K562 (cell line): ENCODE data around the gene GABRB2. TPM values are rescaled to one million over a fixed set of nuclear protein-coding genes. Genes with fewer than 3 reads are reported as not detected.

Source experiments
- ATAC-seq: fragments of 200-7000 bp; cut with Tn5 transposase; 3 replicates; pipeline ENCODE4 v1.9.1; 2020; ENCODE audit warnings: moderate library complexity
- BruUV-seq: library from RNA; stranded (reverse); fragments of 400-500 nt; replicated peaks from 2 replicates; lab custom pipeline; 2021; lab: Mats Ljungman, UMichigan
- CTCF ChIA-PET: fragments of 300-600 bp; formaldehyde crosslinking; extraction: SDS; loops from one replicate; lab custom pipeline; 2021; ENCODE audit warnings: low intra/inter-chr PET ratio; lab: Yijun Ruan, JAX
- POLR2A ChIA-PET: fragments of 300-600, 350-650 bp; sonication (Branson Sonifier 250); formaldehyde crosslinking; extraction: SDS; loops from one replicate; lab custom pipeline; 2021; ENCODE audit warnings: antibody characterized with exemption, inconsistent platforms; lab: Yijun Ruan, JAX
- DNase-seq, 4 experiments: peaks; one replicate each; pipeline versions ENCODE4 v3.0.0 to v3.0.0-alpha.2; 2011 to 2018; ENCODE audit warnings: low spot score in 3 of 4, mixed read lengths in 3 of 4; ENCODE audit errors: extremely low read depth in 1 of 4
- FAIRE-seq: peaks from 2 replicates; lab custom pipeline; 2011; peaks lifted over from hg19 to GRCh38; lab: Jason Lieb, UNC
- H2AFZ ChIP-seq: 2 replicates; pipeline ENCODE4 v1.6.0; 2011; ENCODE audit warnings: low read depth, low read length, control low read depth, inconsistent platforms
- H3K27ac ChIP-seq: fragments of 200-600 bp; 3 replicates; pipeline ENCODE4 v1.8.0; 2011; ENCODE audit warnings: low read depth, mild to moderate bottlenecking, control low read depth, inconsistent platforms, low read length, moderate library complexity, mixed read lengths; ENCODE audit errors: extremely low read depth
- H3K27me3 ChIP-seq, 2 experiments: fragments of 300-600 bp in 1 of 2; 2 replicates in 1 of 2; 3 replicates in 1 of 2; pipeline versions ENCODE4 v1.6.0 to v1.8.0; 2011; ENCODE audit warnings: inconsistent platforms in 2 of 2, low read length in 2 of 2, mild to moderate bottlenecking in 1 of 2, mixed read lengths in 1 of 2, moderate library complexity in 1 of 2; ENCODE audit not compliant: control insufficient read depth in 2 of 2, insufficient read depth in 2 of 2
- H3K36me3 ChIP-seq: fragments of 300-600 bp; 3 replicates; pipeline ENCODE4 v1.8.0; 2011; ENCODE audit warnings: mild to moderate bottlenecking, low read length, inconsistent platforms; ENCODE audit not compliant: control insufficient read depth, insufficient read depth
- H3K4me1 ChIP-seq, 2 experiments: fragments of 200-600 bp in 1 of 2; replicated peaks in 1 of 2; 2 replicates in 1 of 2; 3 replicates in 1 of 2; pipeline versions ENCODE4 v1.5.1 to v1.8.0; 2011; ENCODE audit warnings: inconsistent platforms in 2 of 2, low read length in 2 of 2, mild to moderate bottlenecking in 1 of 2, mixed read lengths in 1 of 2, moderate library complexity in 1 of 2; ENCODE audit not compliant: control insufficient read depth in 2 of 2, insufficient read depth in 2 of 2
- H3K4me2 ChIP-seq: 2 replicates; pipeline ENCODE4 v1.6.1; 2011; ENCODE audit warnings: low read length, control low read depth, inconsistent platforms, mixed read lengths; ENCODE audit not compliant: insufficient read depth
- H3K4me3 ChIP-seq: fragments of 200-600 bp; sonication (generic), shearing (Covaris generic); 2 replicates; pipeline ENCODE4 v1.5.1; 2016; ENCODE audit warnings: control low read depth, inconsistent platforms
- H3K79me2 ChIP-seq: fragments of 200-600 bp; 3 replicates; pipeline ENCODE4 v1.8.0; 2011; ENCODE audit warnings: low read length, inconsistent platforms; ENCODE audit not compliant: control insufficient read depth, insufficient read depth
- H3K9ac ChIP-seq, 2 experiments: 2 replicates each; pipeline versions ENCODE4 v1.6.0 to v1.6.1; 2011; ENCODE audit warnings: low read depth in 2 of 2, low read length in 2 of 2, control low read depth in 1 of 2, inconsistent platforms in 1 of 2, mild to moderate bottlenecking in 1 of 2, mixed read lengths in 1 of 2; ENCODE audit not compliant: insufficient read depth in 1 of 2
- H3K9me1 ChIP-seq: one replicate; pipeline ENCODE4 v1.6.0; 2011; ENCODE audit warnings: inconsistent platforms, mild to moderate bottlenecking, low read length, moderate library complexity; ENCODE audit not compliant: control insufficient read depth, insufficient read depth
- H3K9me3 ChIP-seq: replicated peaks from 2 replicates; pipeline ENCODE4 v1.5.1; 2011; ENCODE audit warnings: low read depth, low read length, inconsistent platforms; ENCODE audit not compliant: control insufficient read depth, insufficient read depth
- H4K20me1 ChIP-seq: replicated peaks from 2 replicates; pipeline ENCODE4 v1.6.1; 2011; ENCODE audit warnings: low read length, inconsistent platforms, mixed read lengths; ENCODE audit not compliant: control insufficient read depth, insufficient read depth
- ARID2 ChIP-seq: fragments of 450-650 bp; IDR thresholded peaks from 2 replicates; pipeline ENCODE4 v1.6.1; 2017; ENCODE audit warnings: antibody characterized with exemption, mild to moderate bottlenecking
- CHD4 ChIP-seq: fragments of 200-600 bp; sonication (generic); IDR thresholded peaks from 3 replicates; pipeline ENCODE4 v1.6.1; 2012; ENCODE audit warnings: low read depth, mild to moderate bottlenecking, mixed read lengths, low read length, inconsistent platforms; ENCODE audit not compliant: insufficient read depth, insufficient replicate concordance, poor library complexity, severe bottlenecking
- CXXC5 ChIP-seq: fragments of 250-450 bp; sonication (Bioruptor Pico); IDR thresholded peaks from 2 replicates; pipeline ENCODE4 v1.8.0; 2022; ENCODE audit warnings: inconsistent platforms, mild to moderate bottlenecking, moderate library complexity
- E2F3 ChIP-seq: fragments of 250-450 bp; sonication (Bioruptor Pico); IDR thresholded peaks from 2 replicates; pipeline ENCODE4 v1.4.0; 2020; ENCODE audit warnings: mild to moderate bottlenecking
- GATAD2A ChIP-seq: fragments of 450-650 bp; IDR thresholded peaks from 2 replicates; pipeline ENCODE4 v1.6.1; 2017
- HSF4 ChIP-seq: fragments of 250-450 bp; sonication (Bioruptor Pico); IDR thresholded peaks from 2 replicates; pipeline ENCODE4 v2.1.2; 2022; ENCODE audit warnings: mild to moderate bottlenecking, moderate library complexity, borderline replicate concordance
- L3MBTL2 ChIP-seq: fragments of 450-650 bp; IDR thresholded peaks from 2 replicates; pipeline ENCODE4 v1.6.1; 2016; ENCODE audit warnings: mild to moderate bottlenecking, moderate library complexity
- LCOR ChIP-seq: sonication (generic); formaldehyde crosslinking; IDR thresholded peaks from 2 replicates; pipeline ENCODE4 v1.8.0; 2022; ENCODE audit warnings: mild to moderate bottlenecking, missing genetic modification reagents
- MAFG ChIP-seq: fragments of 450-650 bp; conservative IDR thresholded peaks from 2 replicates; pipeline ENCODE4 v1.6.1; 2016; ENCODE audit warnings: missing genetic modification characterization, missing compliant biosample characterization
- RUNX1 ChIP-seq: sonication (generic); IDR thresholded peaks from 2 replicates; pipeline ENCODE4 v1.6.1; 2016; ENCODE audit warnings: antibody characterized with exemption, low read depth
- SP2 ChIP-seq: IDR thresholded peaks from 2 replicates; pipeline ENCODE4 v1.6.1; 2011; ENCODE audit warnings: mild to moderate bottlenecking, low read depth, low read length, moderate library complexity; ENCODE audit not compliant: poor library complexity, severe bottlenecking; ENCODE audit errors: extremely low read depth
- TAF7 ChIP-seq: fragments of 450-650 bp; IDR thresholded peaks from 2 replicates; pipeline ENCODE4 v1.6.1; 2016; ENCODE audit warnings: missing genetic modification characterization, missing compliant biosample characterization
- ZBED1 ChIP-seq: IDR thresholded peaks from 2 replicates; pipeline ENCODE4 v1.6.1; 2014
- ZNF395 ChIP-seq: fragments of 200-800 bp; sonication (Bioruptor generic); IDR thresholded peaks from 2 replicates; pipeline ENCODE4 v1.6.1; 2017; ENCODE audit warnings: missing genetic modification characterization, missing compliant biosample characterization
- ZNF407 ChIP-seq: fragments of 450-650 bp; IDR thresholded peaks from 2 replicates; pipeline ENCODE4 v1.6.1; 2016; ENCODE audit warnings: low read depth
- ZNF830 ChIP-seq: fragments of 250-450 bp; sonication (Bioruptor Pico); IDR thresholded peaks from 2 replicates; pipeline ENCODE4 v1.5.0; 2021; ENCODE audit warnings: mild to moderate bottlenecking
- WGBS: fragments of 100-300 bp; shearing (Covaris generic); methylation state at CpG from one replicate; pipeline ENCODE4 v1.1.6; 2016; ENCODE audit warnings: low coverage, mixed read lengths; ENCODE audit not compliant: insufficient coverage; ENCODE audit errors: missing lambda C conversion rate; 5-methylcytosine and 5-hydroxymethylcytosine counted together
- in situ Hi-C: fragments of 300-500 bp; cut with MboI; formaldehyde crosslinking; loops from 4 replicates; pipeline ENCODE4 v1.15.0; 2018; ENCODE audit warnings: inconsistent platforms, mixed read lengths
- intact Hi-C: fragments of 100-400 bp; cut with micrococcal nuclease; formaldehyde crosslinking; loops from 2 replicates; pipeline ENCODE4 v1.14.2; 2022
- polyA plus RNA-seq, 8 experiments: library from polyadenylated mRNA; depleted of rRNA in 4 of 8; stranded (reverse) in 5 of 8; unstranded in 3 of 8; fragments of >200 nt; fragmentation: Nextera tagmentation in 2 of 8; fragmentation: Illumina TruSeq in 1 of 8; extraction: Ambion mirVana in 2 of 8; extraction: Trizol in 1 of 8; gene quantifications; 2 replicates each; pipeline versions ENCODE4 v1.2.1 to v1.2.3, GENCODE V29; 2011 to 2014; ENCODE audit warnings: inconsistent platforms in 1 of 8, missing spikeins in 1 of 8
- total RNA-seq, 7 experiments: library from RNA; depleted of rRNA in 6 of 7; stranded (reverse); fragments of >200 nt in 6 of 7; fragmentation: Illumina TruSeq in 2 of 7; extraction: Trizol in 2 of 7; gene quantifications; 2 replicates each; pipeline versions ENCODE4 v1.2.1 to v1.2.3, GENCODE V29; 2011 to 2021; ENCODE audit warnings: low replicate concordance in 1 of 7

Gene GABRB2
- total and polyA plus RNA-seq, 9 of the 15 experiments (the other 6 are each of a cell fraction or from before 2014, with no cell fraction given) = not detected

GRCh38 chr5:161266954-161267353 is 279.6 kb downstream of the GABRB2 start:
- no peak overlapping the region for H3K4me2 ChIP-seq
- no peaks in the 10 kb centered on the region for H3K79me2 ChIP-seq
- H3K9me3 ChIP-seq = no peaks in the 10 kb centered on the region
- H3K4me3 ChIP-seq = no peak overlapping the region
- in situ Hi-C loops (no loop called here), intact Hi-C loops (no loop called here)
- H2AFZ ChIP-seq = no peak overlapping the region
- 0% methylated on average over 1 of the region's 1 CpG for WGBS
- H3K9ac ChIP-seq = no peak overlapping the region
- ATAC-seq (no peak), DNase-seq (no peak), FAIRE-seq (no peak)
- ChIA-PET CTCF (no interaction called here), POLR2A (interaction anchor here (0.7 kb wide), 1 partner anchor 1571 kb away, joined by 3 read pairs; no protein-coding TSS in a partner anchor)
- no TSS peak for BruUV-seq
- no peaks in the 10 kb centered on the region for H3K9me1 ChIP-seq
- H4K20me1 ChIP-seq = no peaks in the 10 kb centered on the region
- no peaks in the 10 kb centered on the region for H3K27me3 ChIP-seq
- H3K27ac ChIP-seq = no peak overlapping the region
- H3K4me1 ChIP-seq = no peaks in the 10 kb centered on the region
- no peaks in the 10 kb centered on the region for H3K36me3 ChIP-seq
- TF ChIP-seq LCOR (CRISPR knock-in tag) (no peak), RUNX1 (no peak), MAFG (tag) (no peak), CHD4 (no peak), SP2 (no peak), CXXC5 (CRISPR knock-in tag) (no peak), E2F3 (CRISPR knock-in tag) (no peak), GATAD2A (no peak), ARID2 (no peak), TAF7 (no peak), ZNF407 (no peak), ZBED1 (no peak), ZNF830 (no peak), L3MBTL2 (no peak), ZNF395 (CRISPR knock-in tag) (no peak), HSF4 (CRISPR knock-in tag) (no peak)
